Esophagus squamous epithelium (tissue), 5 donors: Measurements from ENCODE around the gene DYRK1A. TPM values are rescaled to one million over a fixed set of nuclear protein-coding genes. Genes with fewer than 3 reads are reported as not detected.
A peak's percentile ranks its signal among the peaks of the same experiment; 100 is the strongest.

Source experiments
- DNase-seq: peaks from one replicate; lab custom pipeline; 2025; lab: John Stamatoyannopoulos, UW
- H3K27ac ChIP-seq, 4 donors: fragments of 200-600 bp; sonication (generic); one replicate each; pipeline ENCODE4 v1.5.1; 2016 to 2019; ENCODE audit warnings: mild to moderate bottlenecking in 1 of 4
- H3K27me3 ChIP-seq, 4 donors: fragments of 200-600 bp; sonication (generic); 1 replicate in 3 of 4; 2 replicates in 1 of 4; pipeline versions ENCODE4 v1.5.1 to v1.6.0; 2017 to 2021; ENCODE audit warnings: antibody characterized with exemption in 1 of 4
- H3K36me3 ChIP-seq, 3 donors: fragments of 200-600 bp; sonication (generic); one replicate each; pipeline ENCODE4 v1.5.1; 2016 to 2019
- H3K4me1 ChIP-seq, 3 donors: fragments of 200-600 bp; sonication (generic); one replicate each; pipeline ENCODE4 v1.5.1; 2017 to 2019
- H3K4me3 ChIP-seq, 4 donors: fragments of 200-600 bp; sonication (generic); 1 replicate in 3 of 4; 2 replicates in 1 of 4; pipeline ENCODE4 v1.5.1; 2016 to 2019; ENCODE audit warnings: mild to moderate bottlenecking in 2 of 4, moderate library complexity in 1 of 4
- H3K9me3 ChIP-seq, 3 donors: fragments of 200-600 bp; sonication (generic); one replicate each; pipeline ENCODE4 v1.5.1; 2016 to 2019
- POLR2A ChIP-seq, 4 donors: fragments of 450-650 bp; IDR thresholded peaks; one replicate each; pipeline ENCODE4 v1.6.1; 2017; ENCODE audit warnings: antibody characterized with exemption in 4 of 4, mild to moderate bottlenecking in 4 of 4, moderate library complexity in 3 of 4
- WGBS, 2 donors: methylation state at CpG; one replicate each; pipeline ENCODE4 v1.1.5; 2018; 5-methylcytosine and 5-hydroxymethylcytosine counted together
- intact Hi-C: fragments of 100-400 bp; cut with DNase I; formaldehyde crosslinking; loops from one replicate; pipeline ENCODE4 v1.15.0; 2022
- total RNA-seq, 4 donors: library from RNA; depleted of rRNA; stranded (reverse); fragments of >200 nt; gene quantifications; one replicate each; pipeline ENCODE4 v1.1.0, GENCODE V29; 2016
- TF ChIP-seq, protein P1 (sequence below), 6 experiments: fragments of 450-650 bp in 4 of 6; fragments of 200-600 bp in 2 of 6; sonication (generic) in 2 of 6; IDR thresholded peaks; one replicate each; pipeline ENCODE4 v1.5.1; 2016 to 2019; ENCODE audit warnings: antibody characterized with exemption in 6 of 6, mild to moderate bottlenecking in 4 of 6, moderate library complexity in 4 of 6
- donor health status: DM: yes; HTN: yes; CAD: no.

DYRK1A gene
- total RNA-seq, 4 donors from 2014 or later: 37.8 to 61.0 (median 45.4) TPM

DNA sequence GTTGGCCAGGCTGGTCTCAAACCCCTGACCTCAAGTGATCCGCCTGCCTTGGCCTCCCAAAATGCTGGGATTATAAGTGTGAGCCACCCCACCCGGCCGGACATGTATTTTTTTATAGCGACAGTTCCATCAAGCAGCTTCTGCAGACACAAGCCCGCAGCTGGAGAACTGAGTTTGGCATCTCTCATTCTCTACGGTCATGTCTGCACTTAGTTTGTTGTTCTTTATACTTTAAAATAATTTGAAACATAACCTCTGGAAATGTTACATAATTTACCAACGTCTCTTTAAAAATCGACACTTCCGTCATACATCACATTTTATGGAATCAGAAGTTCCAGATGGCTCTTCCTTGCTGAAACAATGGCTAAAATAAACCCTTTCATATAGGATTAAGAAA is 183.6 kb downstream of the DYRK1A start:
- WGBS, 2 donors: 79 to 85% methylated on average over 8 to 9 of the region's 9 CpGs
- Histone ChIP-seq H3K4me3 (no peak overlapping the region), H3K9me3 (no peaks in the 10 kb centered on the region), H3K27ac (no peak overlapping the region), H3K36me3 (no peaks in the 10 kb centered on the region), H3K27me3 (peaks cover 0 to 5% (median 0%) of the 10 kb centered on the region in 4 donors), H3K4me1 (peaks cover 0 to 16% (median 4%) of the 10 kb centered on the region in 3 donors)
- no peak for TF ChIP-seq POLR2A (IDR thresholded peaks at IDR 0.05)
- TF ChIP-seq, protein P1, sequence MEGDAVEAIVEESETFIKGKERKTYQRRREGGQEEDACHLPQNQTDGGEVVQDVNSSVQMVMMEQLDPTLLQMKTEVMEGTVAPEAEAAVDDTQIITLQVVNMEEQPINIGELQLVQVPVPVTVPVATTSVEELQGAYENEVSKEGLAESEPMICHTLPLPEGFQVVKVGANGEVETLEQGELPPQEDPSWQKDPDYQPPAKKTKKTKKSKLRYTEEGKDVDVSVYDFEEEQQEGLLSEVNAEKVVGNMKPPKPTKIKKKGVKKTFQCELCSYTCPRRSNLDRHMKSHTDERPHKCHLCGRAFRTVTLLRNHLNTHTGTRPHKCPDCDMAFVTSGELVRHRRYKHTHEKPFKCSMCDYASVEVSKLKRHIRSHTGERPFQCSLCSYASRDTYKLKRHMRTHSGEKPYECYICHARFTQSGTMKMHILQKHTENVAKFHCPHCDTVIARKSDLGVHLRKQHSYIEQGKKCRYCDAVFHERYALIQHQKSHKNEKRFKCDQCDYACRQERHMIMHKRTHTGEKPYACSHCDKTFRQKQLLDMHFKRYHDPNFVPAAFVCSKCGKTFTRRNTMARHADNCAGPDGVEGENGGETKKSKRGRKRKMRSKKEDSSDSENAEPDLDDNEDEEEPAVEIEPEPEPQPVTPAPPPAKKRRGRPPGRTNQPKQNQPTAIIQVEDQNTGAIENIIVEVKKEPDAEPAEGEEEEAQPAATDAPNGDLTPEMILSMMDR (IDR thresholded peaks at IDR 0.05): no peak
- no peak for DNase-seq
- intact Hi-C loops: no loop called here

- 58 to 69% methylated on average over 10 to 12 of the region's 12 CpGs for WGBS, 2 donors
- intact Hi-C loops: no loop called here
- Histone ChIP-seq H3K4me1 (peaks cover 0 to 16% (median 4%) of the 10 kb centered on the region in 3 donors), H3K4me3 (peak overlapping the region in 1 of 4 donors; percentile 22), H3K9me3 (no peaks in the 10 kb centered on the region), H3K36me3 (no peaks in the 10 kb centered on the region), H3K27ac (no peak overlapping the region), H3K27me3 (peaks cover 0 to 2% (median 0%) of the 10 kb centered on the region in 4 donors)
- no peak for DNase-seq
- TF ChIP-seq, protein P1 (IDR thresholded peaks at IDR 0.05): no peak
- TF ChIP-seq POLR2A (IDR thresholded peaks at IDR 0.05): no peak
These were observed 184.2 kb downstream of the DYRK1A start for GRCh38 chr21:37550618-37551330.

DNA sequence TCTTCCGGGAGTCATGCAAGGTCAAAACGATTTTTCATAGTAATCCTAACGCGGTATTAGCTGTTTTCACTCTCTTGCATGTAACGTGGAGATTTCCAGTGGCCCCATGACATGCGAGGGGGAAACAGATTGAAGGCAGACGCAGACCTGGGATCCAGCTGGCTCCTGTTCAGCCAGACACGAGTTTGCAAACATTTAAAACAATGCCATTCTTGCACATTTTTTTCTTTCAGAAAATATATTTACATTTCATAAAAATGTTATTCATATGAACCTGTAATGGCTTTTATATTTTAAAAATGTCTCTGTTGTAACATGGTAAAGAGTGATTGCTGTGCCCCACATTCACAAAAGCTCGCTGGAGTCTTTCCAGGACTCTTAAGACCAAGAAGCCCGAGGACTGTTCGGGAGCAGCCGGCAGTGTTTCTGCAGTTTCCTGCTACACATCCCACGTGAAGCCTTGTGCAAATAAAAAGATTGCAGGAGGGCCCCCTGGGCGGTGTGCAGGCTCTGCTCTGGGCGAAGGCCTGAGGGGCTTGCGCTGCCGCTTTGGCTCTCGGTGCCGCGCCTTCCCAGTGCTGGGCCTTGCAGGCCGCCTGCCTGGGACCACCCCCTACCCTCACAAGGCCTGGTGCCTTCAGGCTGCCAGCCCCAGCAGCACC is 184.9 kb downstream of the DYRK1A start:
- H3K4me1 ChIP-seq: peaks cover 0 to 16% (median 4%) of the 10 kb centered on the region in 3 donors
- WGBS, 2 donors: 11 to 20% methylated on average over 13 to 15 of the region's 21 CpGs
- no peaks in the 10 kb centered on the region for H3K27me3 ChIP-seq
- no peak overlapping the region for H3K27ac ChIP-seq
- TF ChIP-seq, protein P1 (IDR thresholded peaks at IDR 0.05): no peak
- TF ChIP-seq POLR2A (IDR thresholded peaks at IDR 0.05): no peak
- H3K4me3 ChIP-seq: peak overlapping the region in 1 of 4 donors; percentile 22
- no peaks in the 10 kb centered on the region for H3K36me3 ChIP-seq
- no peak for DNase-seq
- H3K9me3 ChIP-seq: no peaks in the 10 kb centered on the region
- intact Hi-C loops: no loop called here

DNA sequence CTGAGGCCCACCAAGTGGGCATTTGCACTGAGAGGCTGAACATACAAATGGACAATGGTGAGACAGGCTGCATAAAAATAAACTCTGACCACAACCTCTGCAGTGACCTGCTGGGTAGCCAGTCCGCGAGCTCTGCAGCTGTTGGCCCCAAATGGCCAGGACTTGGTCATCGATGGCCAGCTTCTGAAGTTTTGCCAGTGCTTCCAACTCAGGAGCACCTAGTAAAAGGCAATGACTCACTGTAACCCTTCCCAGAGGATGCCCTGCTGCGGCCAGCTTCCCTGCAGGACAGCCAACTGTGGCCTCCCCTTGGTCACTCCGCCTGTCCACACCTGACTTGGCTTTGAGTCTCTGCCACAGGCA is 185.4 kb downstream of the DYRK1A start:
- Histone ChIP-seq H3K4me1 (peaks cover 0 to 16% (median under 1%) of the 10 kb centered on the region in 3 donors), H3K27ac (no peak overlapping the region), H3K36me3 (no peaks in the 10 kb centered on the region), H3K4me3 (no peak overlapping the region), H3K27me3 (no peaks in the 10 kb centered on the region), H3K9me3 (no peaks in the 10 kb centered on the region)
- intact Hi-C loops: no loop called here
- TF ChIP-seq, protein P1 (IDR thresholded peaks at IDR 0.05): no peak
- TF ChIP-seq POLR2A (IDR thresholded peaks at IDR 0.05): no peak
- WGBS, 2 donors: 80 to 100% methylated on average over 2 of the region's 5 CpGs
- DNase-seq: no peak

DNA sequence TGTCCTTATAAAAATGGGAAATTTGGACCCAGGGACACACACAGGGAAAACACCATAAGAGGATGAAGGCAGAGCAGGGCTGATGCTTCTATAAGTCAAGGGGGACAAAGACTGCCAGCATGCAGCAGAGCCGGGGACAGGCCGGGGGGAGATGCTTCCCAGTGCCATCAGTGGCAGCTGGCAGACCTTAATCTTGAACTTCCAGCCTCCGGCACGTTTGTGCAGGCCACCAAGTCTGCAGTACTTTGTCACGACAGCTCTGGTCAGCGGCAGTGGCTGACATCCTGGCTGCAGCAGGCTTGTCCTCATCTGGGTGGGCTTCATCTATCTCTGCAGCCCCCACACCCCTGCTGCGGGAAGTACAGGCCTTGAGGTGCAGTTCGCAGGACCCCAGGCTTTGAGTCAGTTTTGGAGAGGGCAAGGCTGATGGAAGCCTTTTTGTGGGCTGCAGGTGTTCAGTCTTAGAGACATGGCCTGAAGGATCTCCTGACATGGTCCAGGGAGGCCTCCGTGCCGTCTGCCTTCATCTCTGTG is 186.0 kb downstream of the DYRK1A start:
- DNase-seq: no peak
- H3K4me1 ChIP-seq: peaks cover 0 to 16% (median 0%) of the 10 kb centered on the region in 3 donors
- intact Hi-C loops: no loop called here
- no peak for TF ChIP-seq POLR2A (IDR thresholded peaks at IDR 0.05)
- TF ChIP-seq, protein P1 (IDR thresholded peaks at IDR 0.05): no peak
- H3K27me3 ChIP-seq: no peaks in the 10 kb centered on the region
- H3K36me3 ChIP-seq: no peaks in the 10 kb centered on the region
- WGBS, 2 donors: 76 to 100% methylated on average over 1 to 3 of the region's 10 CpGs
- no peak overlapping the region for H3K4me3 ChIP-seq
- no peak overlapping the region for H3K27ac ChIP-seq
- H3K9me3 ChIP-seq: no peaks in the 10 kb centered on the region
